T-helper 17 cell (primary cell): Measurements from ENCODE around the gene HNRNPA1. TPM values are rescaled to one million over a fixed set of nuclear protein-coding genes. Genes with fewer than 3 reads are reported as not detected.
"Not testable (repeated sequence)": the region's sequence is repeated elsewhere in the genome, so short reads cannot be mapped to it uniquely, and the experiment has no call there.

Experiments
- ATAC-seq: fragments of 150-1000 bp; cut with Tn5 transposase; 2 replicates; pipeline ENCODE4 v1.10.0; 2021; ENCODE audit warnings: mild to moderate bottlenecking, moderate library complexity
- DNase-seq, 3 donors: peaks; one replicate each; pipeline versions ENCODE4 v3.0.0 to v3.0.0-alpha.2; 2020 to 2021
- H3K9me3 ChIP-seq: one replicate; pipeline ENCODE4 v1.7.0; 2013; ENCODE audit warnings: low read length, mild to moderate bottlenecking; ENCODE audit not compliant: control insufficient read depth, poor library complexity, severe bottlenecking
- H3K27ac Mint-ChIP-seq: one replicate; pipeline ENCODE4 v1.8.0; 2022; ENCODE audit warnings: mild to moderate bottlenecking, moderate library complexity, mixed read lengths
- H3K27me3 Mint-ChIP-seq: one replicate; pipeline ENCODE4 v1.8.0; 2022; ENCODE audit warnings: mixed read lengths
- H3K36me3 Mint-ChIP-seq: one replicate; pipeline ENCODE4 v1.8.0; 2022; ENCODE audit warnings: low read depth, mixed read lengths
- H3K4me1 Mint-ChIP-seq: one replicate; pipeline ENCODE4 v1.8.0; 2022; ENCODE audit warnings: mild to moderate bottlenecking, mixed read lengths
- H3K4me3 Mint-ChIP-seq: one replicate; pipeline ENCODE4 v1.8.0; 2022; ENCODE audit warnings: mild to moderate bottlenecking, moderate library complexity, mixed read lengths
- total RNA-seq, 4 donors: library from RNA in 2 of 4; stranded (reverse) in 2 of 4; gene quantifications; one replicate each; pipeline ENCODE4 v1.2.3 and lab custom pipeline; 2022 to 2026

Gene HNRNPA1
- total RNA-seq (1,000 to 10,000 TPM; 1,531 to 1,582 TPM), total RNA-seq (lab: John Stamatoyannopoulos, UW) (581 to 847 reads per million in 2 donors)

DNA sequence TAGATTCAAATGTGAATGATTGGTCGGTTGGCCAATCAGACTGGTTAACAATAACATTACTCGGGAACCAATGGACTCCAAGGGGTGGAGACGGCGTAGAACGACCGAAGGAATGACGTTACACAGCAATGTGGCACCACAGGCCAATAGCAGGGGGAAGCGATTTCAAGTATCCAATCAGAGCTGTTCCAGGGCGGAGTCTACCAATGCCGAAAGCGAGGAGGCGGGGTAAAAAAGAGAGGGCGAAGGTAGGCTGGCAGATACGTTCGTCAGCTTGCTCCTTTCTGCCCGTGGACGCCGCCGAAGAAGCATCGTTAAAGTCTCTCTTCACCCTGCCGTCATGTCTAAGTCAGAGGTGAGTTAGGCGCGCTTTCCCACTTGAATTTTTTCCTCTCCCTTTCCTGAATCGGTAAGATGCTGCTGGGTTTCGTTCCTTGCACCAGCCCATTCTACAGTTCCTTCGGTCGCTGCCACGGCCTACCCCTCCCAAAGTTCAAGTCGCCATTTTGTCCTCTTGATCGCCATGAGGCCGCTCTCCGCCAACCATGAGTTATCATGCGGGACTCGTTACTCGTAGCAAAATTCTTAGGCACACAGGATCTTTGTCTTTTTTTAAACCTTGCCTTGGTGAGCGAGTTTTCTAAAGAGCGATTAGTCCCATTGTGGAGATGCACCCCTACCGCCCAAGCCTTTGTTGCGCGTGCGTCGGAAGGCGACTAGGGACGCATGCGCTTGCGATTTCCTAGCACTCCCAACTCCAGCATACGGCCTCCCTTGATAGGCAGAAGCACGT is at the start of gene HNRNPA1:
TSS of gene HNRNPA1 (plus strand) at position 259 of the 793 bp plus-strand sequence. CDS start at position 341, 82 bp downstream.
- no peaks in the 10 kb centered on the region for H3K27me3 Mint-ChIP-seq
- H3K4me1 Mint-ChIP-seq, result peaks cover 49% of the 10 kb centered on the region
- no peak within 1 kb of the TSS for H3K4me3 Mint-ChIP-seq
- H3K9me3 ChIP-seq, result peaks cover 5% of the 10 kb centered on the region
- H3K27ac Mint-ChIP-seq, result no peak within 1 kb of the TSS
- peak; percentile 86 for ATAC-seq
- DNase-seq, result peak; percentile 75 to 90 (median 84)
- peaks cover 14% of the 10 kb centered on the region for H3K36me3 Mint-ChIP-seq

DNA sequence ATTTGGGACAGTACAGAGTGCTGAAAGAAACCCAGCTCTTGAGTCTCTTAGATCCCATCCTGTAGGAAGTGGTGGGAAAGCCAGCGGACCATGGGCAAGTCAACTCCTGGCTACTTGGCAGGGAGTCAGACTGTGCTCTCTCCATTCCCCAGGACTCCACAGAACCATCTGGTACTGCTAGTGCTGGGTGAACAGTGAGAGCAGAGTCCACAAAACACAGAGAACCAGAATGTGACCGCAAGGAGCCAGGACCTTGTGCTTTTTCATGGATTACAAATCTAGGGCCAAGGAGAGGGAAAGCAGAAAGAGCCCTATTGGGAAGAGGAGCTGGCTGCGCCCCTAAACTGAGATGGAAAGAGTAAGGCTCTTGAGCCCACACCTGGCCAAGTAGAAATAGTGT is 49.3 kb upstream of the HNRNPA1 start:
- H3K36me3 Mint-ChIP-seq, H3K27me3 Mint-ChIP-seq, DNase-seq, H3K9me3 ChIP-seq, H3K4me3 Mint-ChIP-seq, ATAC-seq: not testable (repeated sequence)
- peaks cover 15% of the 10 kb centered on the region for H3K4me1 Mint-ChIP-seq
- H3K27ac Mint-ChIP-seq, result peak overlapping the region; percentile 29

DNA sequence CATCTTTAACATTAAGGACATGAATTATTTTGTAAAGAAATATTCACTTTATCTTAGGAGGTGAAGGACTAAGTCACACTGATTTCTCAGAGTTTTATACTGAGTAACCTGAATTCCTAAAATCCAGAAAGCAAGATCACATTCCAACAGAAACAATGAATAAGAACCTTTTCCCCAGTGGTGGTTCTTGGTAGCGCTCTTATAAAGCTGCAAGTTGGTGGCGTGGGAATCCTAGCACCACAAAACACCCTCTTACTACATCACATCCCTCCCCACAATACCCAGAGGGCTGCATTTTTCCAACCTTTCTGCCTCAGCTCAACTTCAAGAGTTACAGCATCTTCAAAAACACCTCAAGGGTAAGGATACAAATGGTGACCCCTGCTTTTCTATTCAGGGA is 47.7 kb upstream of the HNRNPA1 start:
- peaks cover 3% of the 10 kb centered on the region for H3K36me3 Mint-ChIP-seq
- DNase-seq (no peak), ATAC-seq (no peak)
- no peaks in the 10 kb centered on the region for H3K27me3 Mint-ChIP-seq
- peaks cover 13% of the 10 kb centered on the region for H3K4me1 Mint-ChIP-seq
- no peaks in the 10 kb centered on the region for H3K9me3 ChIP-seq
- H3K4me3 Mint-ChIP-seq, result no peak overlapping the region
- no peak overlapping the region for H3K27ac Mint-ChIP-seq

DNA sequence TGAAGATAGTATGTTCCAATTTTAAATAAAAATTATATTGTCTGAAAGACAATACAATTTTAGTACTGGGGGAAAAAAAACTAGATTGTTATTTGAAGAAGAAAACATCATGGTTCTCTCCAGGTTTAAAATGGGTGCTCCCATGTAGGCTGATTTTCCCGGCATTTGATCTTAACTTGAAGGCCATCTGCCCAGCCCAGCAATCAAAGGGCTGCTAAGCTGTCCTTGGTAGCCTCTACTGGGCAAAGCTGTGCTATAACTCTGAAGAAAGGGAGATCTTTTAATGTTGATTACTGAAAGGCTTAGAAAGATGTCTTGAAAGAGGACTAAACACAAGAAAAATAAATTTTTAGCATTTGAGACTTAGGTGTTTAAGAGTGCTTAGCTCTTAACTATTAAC is 42.0 kb upstream of the HNRNPA1 start:
- peaks cover 6% of the 10 kb centered on the region for H3K36me3 Mint-ChIP-seq
- peak overlapping the region; percentile 41 for H3K27ac Mint-ChIP-seq
- H3K4me1 Mint-ChIP-seq, result peaks cover 7% of the 10 kb centered on the region
- DNase-seq, result no peak
- H3K4me3 Mint-ChIP-seq, result no peak overlapping the region
- no peaks in the 10 kb centered on the region for H3K9me3 ChIP-seq
- ATAC-seq, result no peak
- H3K27me3 Mint-ChIP-seq, result no peaks in the 10 kb centered on the region

DNA sequence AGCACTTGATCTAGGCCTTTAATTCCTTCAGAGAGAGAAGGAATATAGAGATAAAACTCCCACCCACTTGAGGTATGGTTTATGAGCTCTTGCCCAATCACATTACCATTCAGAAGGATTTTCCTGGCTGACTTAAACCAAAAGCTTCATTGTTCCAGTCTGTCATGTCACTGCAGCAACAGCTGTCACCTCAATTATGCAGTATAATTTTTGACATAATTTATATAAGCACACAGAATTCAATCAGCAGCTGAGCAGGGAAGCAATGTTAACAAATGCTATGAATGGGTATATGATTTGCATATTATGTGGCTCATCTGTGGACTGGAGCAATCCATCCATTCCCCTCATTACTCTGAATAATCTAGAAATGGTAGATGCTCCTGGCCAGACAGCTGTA is 40.9 kb upstream of the HNRNPA1 start:
- ATAC-seq (no peak), DNase-seq (no peak)
- Mint-ChIP-seq H3K36me3 (peaks cover 6% of the 10 kb centered on the region), H3K4me1 (peaks cover 5% of the 10 kb centered on the region), H3K4me3 (no peak overlapping the region), H3K27me3 (no peaks in the 10 kb centered on the region), H3K27ac (no peak overlapping the region)
- H3K9me3 ChIP-seq, result no peaks in the 10 kb centered on the region

DNA sequence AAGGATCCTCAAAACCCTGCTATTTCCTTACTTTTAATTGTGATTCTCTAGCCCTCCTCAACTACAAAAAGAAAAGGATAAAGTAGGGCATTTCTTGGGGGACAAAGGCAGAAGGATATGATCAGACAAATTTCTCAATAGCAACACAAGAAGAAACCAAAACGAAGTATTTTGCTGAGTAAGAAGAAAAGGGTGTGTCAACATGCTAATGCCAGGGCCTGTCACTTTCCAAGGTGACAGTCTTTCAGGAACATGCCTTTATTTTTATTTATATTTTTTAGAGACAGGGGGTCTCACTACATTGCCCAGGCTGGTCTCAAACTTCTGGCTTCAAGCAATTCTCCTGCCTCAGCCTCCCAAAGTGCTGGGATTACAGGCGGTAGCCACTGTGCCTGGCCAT is 40.4 kb upstream of the HNRNPA1 start:
- H3K4me1 Mint-ChIP-seq, result peaks cover 3% of the 10 kb centered on the region
- H3K9me3 ChIP-seq, result no peaks in the 10 kb centered on the region
- H3K4me3 Mint-ChIP-seq, result no peak overlapping the region
- ATAC-seq (no peak), DNase-seq (no peak)
- H3K36me3 Mint-ChIP-seq, result peaks cover 6% of the 10 kb centered on the region
- peak overlapping the region; percentile 62 for H3K27ac Mint-ChIP-seq
- no peaks in the 10 kb centered on the region for H3K27me3 Mint-ChIP-seq

DNA sequence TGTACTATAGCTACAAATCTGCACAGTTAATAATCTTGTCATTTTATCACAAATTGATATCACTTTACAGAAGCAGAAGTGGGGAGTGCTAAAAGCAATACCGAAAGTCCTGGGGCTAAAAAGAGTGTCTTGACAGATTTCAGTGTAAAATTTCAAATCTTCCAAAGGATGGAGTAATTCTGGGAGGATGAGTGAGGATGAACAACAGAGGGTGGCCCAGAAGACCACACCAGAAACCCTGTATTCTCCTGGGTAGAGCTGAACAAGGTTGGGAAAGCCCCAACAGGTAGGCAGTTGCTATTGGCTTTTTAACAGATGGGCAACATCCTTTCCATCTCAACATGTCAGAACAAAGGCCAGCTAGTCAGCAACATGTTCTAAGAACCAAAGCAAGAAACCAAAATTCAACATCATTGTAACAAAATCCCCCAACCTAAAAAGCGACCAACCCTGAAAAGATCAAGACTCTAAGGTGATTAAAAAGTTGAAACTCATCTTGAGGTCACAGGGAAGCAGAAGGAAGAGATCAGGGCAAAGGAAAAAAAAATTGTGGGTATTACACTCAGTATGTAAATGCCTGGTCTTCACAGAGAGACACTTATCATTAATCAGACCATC is 39.4 kb upstream of the HNRNPA1 start:
- DNase-seq (no peak), ATAC-seq (peak; percentile 42)
- Mint-ChIP-seq H3K4me1 (peaks cover 3% of the 10 kb centered on the region), H3K27ac (peak overlapping the region; percentile 62), H3K27me3 (no peaks in the 10 kb centered on the region), H3K4me3 (no peak overlapping the region), H3K36me3 (peaks cover 6% of the 10 kb centered on the region)
- no peaks in the 10 kb centered on the region for H3K9me3 ChIP-seq

DNA sequence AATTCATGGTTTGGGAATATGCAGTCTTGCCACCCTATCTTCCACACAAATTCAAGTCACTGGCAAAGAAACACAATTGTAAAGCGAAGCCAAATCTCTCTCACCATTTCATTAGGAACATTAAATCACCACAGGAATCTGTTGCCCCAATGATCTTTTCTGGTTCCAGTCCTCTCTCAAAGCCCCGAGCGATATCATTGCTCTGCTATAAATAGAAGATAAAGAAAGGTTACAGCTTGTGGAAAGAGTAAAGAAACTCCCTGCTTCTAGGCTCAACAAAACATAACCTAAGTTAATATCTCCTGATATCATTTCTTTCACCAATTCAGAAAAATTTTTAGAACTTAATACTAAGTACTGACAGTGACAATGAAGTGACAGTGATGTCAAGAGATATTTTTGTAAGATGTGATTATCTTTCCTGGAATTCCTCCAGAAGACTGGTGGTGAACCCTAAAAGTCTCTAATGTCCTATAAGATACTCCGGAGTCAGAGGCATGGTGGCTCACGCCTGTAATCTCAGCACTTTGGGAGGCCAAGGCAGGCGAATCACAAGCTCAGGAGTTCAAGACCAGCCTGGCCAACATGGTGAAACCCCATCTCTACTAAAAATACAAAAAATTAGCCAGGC is 34.4 kb upstream of the HNRNPA1 start:
- ATAC-seq (no peak), DNase-seq (no peak)
- no peaks in the 10 kb centered on the region for H3K9me3 ChIP-seq
- no peaks in the 10 kb centered on the region for H3K27me3 Mint-ChIP-seq
- H3K36me3 Mint-ChIP-seq, result peaks cover 6% of the 10 kb centered on the region
- H3K4me3 Mint-ChIP-seq, result no peak overlapping the region
- peaks cover 3% of the 10 kb centered on the region for H3K4me1 Mint-ChIP-seq
- no peak overlapping the region for H3K27ac Mint-ChIP-seq

DNA sequence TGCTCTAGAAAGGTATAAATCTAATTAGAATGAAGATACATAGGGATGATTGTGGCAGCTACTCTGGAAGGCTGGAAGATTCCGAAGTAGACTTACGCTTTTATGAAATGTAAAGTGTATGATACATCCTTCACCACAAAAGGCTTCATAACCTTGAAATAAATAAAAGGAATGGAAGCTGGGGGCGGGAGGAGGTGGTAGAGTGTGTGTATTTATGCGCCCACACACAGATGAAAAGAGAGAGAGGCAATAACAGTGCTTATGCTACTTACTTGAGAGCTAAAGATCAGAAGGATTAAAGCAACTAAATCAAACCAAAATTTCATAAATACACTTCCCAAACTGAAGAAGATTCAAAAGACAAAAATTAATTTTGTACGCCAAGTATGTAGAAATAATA is 31.0 kb upstream of the HNRNPA1 start:
- H3K27me3 Mint-ChIP-seq, result no peaks in the 10 kb centered on the region
- H3K27ac Mint-ChIP-seq, result no peak overlapping the region
- ATAC-seq (no peak), DNase-seq (no peak)
- H3K36me3 Mint-ChIP-seq, result peaks cover 3% of the 10 kb centered on the region
- H3K4me1 Mint-ChIP-seq, result no peaks in the 10 kb centered on the region
- H3K9me3 ChIP-seq, result no peaks in the 10 kb centered on the region
- no peak overlapping the region for H3K4me3 Mint-ChIP-seq

- no peak for DNase-seq
- no peak overlapping the region for H3K4me3 Mint-ChIP-seq
- ATAC-seq, result peak; percentile 72
- H3K36me3 Mint-ChIP-seq, result peaks cover 3% of the 10 kb centered on the region
- H3K9me3 ChIP-seq, result no peaks in the 10 kb centered on the region
- H3K27ac Mint-ChIP-seq, result peak overlapping the region; percentile 19
- H3K27me3 Mint-ChIP-seq, result no peaks in the 10 kb centered on the region
- H3K4me1 Mint-ChIP-seq, result no peaks in the 10 kb centered on the region
These were observed 28.8 kb upstream of the HNRNPA1 start for GRCh38 chr12:54251667-54252284.

DNA sequence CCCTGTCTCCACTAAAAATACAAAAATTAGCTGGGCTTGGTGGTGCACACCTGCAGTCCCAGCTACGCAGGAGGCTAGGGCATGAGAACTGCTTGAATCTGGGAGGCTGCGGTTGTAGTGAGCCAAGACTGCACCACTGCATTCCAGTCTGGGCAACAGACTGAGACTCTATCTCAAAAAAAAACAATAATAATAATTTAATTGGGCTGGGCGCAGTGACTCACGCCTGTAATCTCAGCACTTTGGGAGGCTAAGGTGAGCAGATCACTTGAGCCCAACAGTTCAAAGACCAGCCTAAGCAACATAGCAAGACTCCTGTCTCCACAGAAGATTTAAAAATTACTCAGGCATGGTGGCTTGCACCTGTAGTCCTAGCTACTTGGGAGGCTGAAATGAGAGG is 27.3 kb upstream of the HNRNPA1 start:
- Mint-ChIP-seq H3K4me1 (no peaks in the 10 kb centered on the region), H3K27me3 (no peaks in the 10 kb centered on the region), H3K27ac (no peak overlapping the region), H3K4me3 (no peak overlapping the region), H3K36me3 (no peaks in the 10 kb centered on the region)
- ATAC-seq (no peak), DNase-seq (no peak)
- H3K9me3 ChIP-seq, result no peaks in the 10 kb centered on the region

- no peaks in the 10 kb centered on the region for H3K27me3 Mint-ChIP-seq
- peaks cover 6% of the 10 kb centered on the region for H3K4me1 Mint-ChIP-seq
- H3K9me3 ChIP-seq, result no peaks in the 10 kb centered on the region
- H3K36me3 Mint-ChIP-seq, result no peaks in the 10 kb centered on the region
- H3K27ac Mint-ChIP-seq, result peak overlapping the region; percentile 43
- H3K4me3 Mint-ChIP-seq, result no peak overlapping the region
- no peak for ATAC-seq
- no peak for DNase-seq
These were observed 23.2 kb upstream of the HNRNPA1 start for GRCh38 chr12:54257332-54257731.

GRCh38 chr12:54258201-54258681 is 22.3 kb upstream of the HNRNPA1 start:
- Mint-ChIP-seq H3K4me1 (peaks cover 6% of the 10 kb centered on the region), H3K27ac (peak overlapping the region; percentile 3), H3K27me3 (no peaks in the 10 kb centered on the region), H3K36me3 (no peaks in the 10 kb centered on the region), H3K4me3 (no peak overlapping the region)
- H3K9me3 ChIP-seq, result no peaks in the 10 kb centered on the region
- no peak for DNase-seq
- no peak for ATAC-seq
